Stomach (tissue), 9 donors: ENCODE data around the gene FRMPD1. TPM values are rescaled to one million over a fixed set of nuclear protein-coding genes. Genes with fewer than 3 reads are reported as not detected.

Experiments used
- DNase-seq, 2 donors: peaks; one replicate each; pipeline versions ENCODE4 v3.0.0 to v3.0.0-alpha.2; 2013 to 2019
- H3K27ac ChIP-seq, 5 donors: fragments of 200-600 bp in 4 of 5; sonication (generic) in 4 of 5; one replicate each; pipeline ENCODE4 v1.5.1; 2013 to 2019; ENCODE audit warnings: mild to moderate bottlenecking in 1 of 5, moderate library complexity in 1 of 5
- H3K27me3 ChIP-seq, 3 donors: fragments of 200-600 bp; sonication (generic); one replicate each; pipeline ENCODE4 v1.5.1; 2017 to 2019; ENCODE audit warnings: mixed run types in 1 of 3
- H3K36me3 ChIP-seq, 4 donors: fragments of 200-600 bp; sonication (generic); 1 replicate in 3 of 4; 2 replicates in 1 of 4; pipeline ENCODE4 v1.5.1; 2016 to 2019
- H3K4me1 ChIP-seq, 4 donors: fragments of 200-600 bp; sonication (generic); one replicate each; pipeline ENCODE4 v1.5.1; 2016 to 2019
- H3K4me3 ChIP-seq, 4 donors: fragments of 200-600 bp; sonication (generic) in 3 of 4; one replicate each; pipeline ENCODE4 v1.5.1; 2016 to 2019; ENCODE audit warnings: mild to moderate bottlenecking in 1 of 4
- H3K9me3 ChIP-seq, 4 donors: fragments of 200-600 bp; sonication (generic); one replicate each; pipeline ENCODE4 v1.5.1; 2016 to 2019
- EP300 ChIP-seq: sonication (generic); formaldehyde crosslinking; IDR thresholded peaks from one replicate; pipeline ENCODE4 v1.6.1; 2017; ENCODE audit warnings: antibody characterized with exemption
- POLR2A ChIP-seq, 4 donors: fragments of 450-650 bp; IDR thresholded peaks; one replicate each; pipeline ENCODE4 v1.6.1; 2016; ENCODE audit warnings: antibody characterized with exemption in 4 of 4, control low read depth in 2 of 4, mild to moderate bottlenecking in 1 of 4, moderate library complexity in 1 of 4
- POLR2AphosphoS5 ChIP-seq, 3 donors: sonication (generic); formaldehyde crosslinking; IDR thresholded peaks; one replicate each; pipeline ENCODE4 v1.6.1; 2016; ENCODE audit warnings: antibody characterized with exemption in 3 of 3
- WGBS, 5 donors: extraction: QIAGEN DNeasy Blood & Tissue Kit in 3 of 5; methylation state at CpG; one replicate each; pipeline versions ENCODE4 v1.1.5 to v1.1.7; 2013 to 2018; 5-methylcytosine and 5-hydroxymethylcytosine counted together
- intact Hi-C: fragments of 100-400 bp; cut with DNase I; formaldehyde crosslinking; loops from one replicate; pipeline ENCODE4 v1.15.1; 2023; ENCODE audit warnings: low total_unique reads
- polyA plus RNA-seq, 3 donors: library from polyadenylated mRNA; stranded (reverse); fragments of 200-250 nt; gene quantifications; one replicate each; pipeline ENCODE4 v1.2.3, GENCODE V29; 2013
- total RNA-seq, 5 donors: library from RNA; depleted of rRNA; stranded (reverse); fragments of >200 nt; gene quantifications; one replicate each; pipeline versions ENCODE4 v1.1.0 to v1.2.3, GENCODE V29; 2014 to 2016
- TF ChIP-seq, protein P1 (sequence below), 7 experiments: fragments of 450-650 bp in 4 of 7; fragments of 200-600 bp in 3 of 7; sonication (generic) in 3 of 7; IDR thresholded peaks; one replicate each; pipeline ENCODE4 v1.5.1; 2016 to 2019; ENCODE audit warnings: antibody characterized with exemption in 7 of 7, control low read depth in 2 of 7, mild to moderate bottlenecking in 1 of 7
- donor health status: healthy with polysubstance abuse.
- donor health status: Bipolar disorder and iron deficiency.
- donor health status: healthy.

Gene FRMPD1
- total and polyA plus RNA-seq, 8 donors, result under 0.01 to 0.18 (median 0.10) TPM; not detected in 4

DNA sequence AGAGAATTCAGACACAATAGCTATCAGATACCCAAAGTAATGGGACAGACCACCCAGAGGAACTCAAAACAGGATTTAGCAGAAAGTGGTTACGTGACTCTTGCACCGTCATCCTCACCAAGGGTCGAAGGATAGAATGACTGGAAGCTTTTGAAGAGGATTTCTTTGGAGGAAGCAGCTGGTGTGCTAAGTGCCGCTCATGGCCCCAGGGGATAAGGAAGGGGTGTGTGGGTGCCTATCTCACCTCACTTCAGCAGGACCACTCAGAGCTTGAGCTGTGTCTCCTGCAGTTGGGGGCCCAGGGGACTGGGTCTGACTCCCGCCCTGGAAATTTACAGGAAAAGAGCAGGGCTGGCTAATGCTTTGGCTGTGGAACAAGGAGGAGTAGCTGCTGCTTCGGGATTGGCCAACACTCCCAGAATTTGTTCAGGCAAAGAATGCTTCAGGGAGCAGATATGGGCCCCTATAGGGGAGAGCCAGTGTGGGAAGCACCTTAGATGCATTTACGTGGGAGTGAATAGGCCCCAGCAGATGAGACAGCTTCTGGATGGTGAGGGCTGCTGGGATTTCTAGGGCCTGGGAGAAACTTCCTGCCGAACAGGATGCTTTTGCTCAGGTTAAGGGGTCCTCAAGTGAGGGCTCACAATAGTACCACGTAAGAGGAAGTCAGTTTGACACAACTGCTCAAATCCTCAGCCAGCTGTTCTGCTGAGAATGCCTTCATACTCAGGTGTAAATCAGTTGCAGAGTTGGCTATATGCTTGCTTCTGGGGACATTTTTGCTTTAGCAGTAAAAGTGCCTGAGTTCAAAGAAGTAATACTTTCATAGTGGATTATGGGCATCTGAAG is 29.3 kb upstream of the FRMPD1 start:
- H3K36me3 ChIP-seq, result no peaks in the 10 kb centered on the region
- no peaks in the 10 kb centered on the region for H3K9me3 ChIP-seq
- no peak for DNase-seq
- intact Hi-C loops, result no loop called here
- no peak overlapping the region for H3K4me3 ChIP-seq
- TF ChIP-seq EP300, result no peak
- no peak for TF ChIP-seq POLR2AphosphoS5 (IDR thresholded peaks at IDR 0.05)
- TF ChIP-seq POLR2A (IDR thresholded peaks at IDR 0.05), result no peak
- TF ChIP-seq, protein P1, sequence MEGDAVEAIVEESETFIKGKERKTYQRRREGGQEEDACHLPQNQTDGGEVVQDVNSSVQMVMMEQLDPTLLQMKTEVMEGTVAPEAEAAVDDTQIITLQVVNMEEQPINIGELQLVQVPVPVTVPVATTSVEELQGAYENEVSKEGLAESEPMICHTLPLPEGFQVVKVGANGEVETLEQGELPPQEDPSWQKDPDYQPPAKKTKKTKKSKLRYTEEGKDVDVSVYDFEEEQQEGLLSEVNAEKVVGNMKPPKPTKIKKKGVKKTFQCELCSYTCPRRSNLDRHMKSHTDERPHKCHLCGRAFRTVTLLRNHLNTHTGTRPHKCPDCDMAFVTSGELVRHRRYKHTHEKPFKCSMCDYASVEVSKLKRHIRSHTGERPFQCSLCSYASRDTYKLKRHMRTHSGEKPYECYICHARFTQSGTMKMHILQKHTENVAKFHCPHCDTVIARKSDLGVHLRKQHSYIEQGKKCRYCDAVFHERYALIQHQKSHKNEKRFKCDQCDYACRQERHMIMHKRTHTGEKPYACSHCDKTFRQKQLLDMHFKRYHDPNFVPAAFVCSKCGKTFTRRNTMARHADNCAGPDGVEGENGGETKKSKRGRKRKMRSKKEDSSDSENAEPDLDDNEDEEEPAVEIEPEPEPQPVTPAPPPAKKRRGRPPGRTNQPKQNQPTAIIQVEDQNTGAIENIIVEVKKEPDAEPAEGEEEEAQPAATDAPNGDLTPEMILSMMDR (IDR thresholded peaks at IDR 0.05), result no peak
- H3K4me1 ChIP-seq, result no peaks in the 10 kb centered on the region
- H3K27me3 ChIP-seq, result peaks cover 0 to 15% (median 0%) of the 10 kb centered on the region in 3 donors
- 55 to 69% (median 65%) methylated on average over 9 of the region's 9 CpGs for WGBS, 5 donors
- H3K27ac ChIP-seq, result no peak overlapping the region

DNA sequence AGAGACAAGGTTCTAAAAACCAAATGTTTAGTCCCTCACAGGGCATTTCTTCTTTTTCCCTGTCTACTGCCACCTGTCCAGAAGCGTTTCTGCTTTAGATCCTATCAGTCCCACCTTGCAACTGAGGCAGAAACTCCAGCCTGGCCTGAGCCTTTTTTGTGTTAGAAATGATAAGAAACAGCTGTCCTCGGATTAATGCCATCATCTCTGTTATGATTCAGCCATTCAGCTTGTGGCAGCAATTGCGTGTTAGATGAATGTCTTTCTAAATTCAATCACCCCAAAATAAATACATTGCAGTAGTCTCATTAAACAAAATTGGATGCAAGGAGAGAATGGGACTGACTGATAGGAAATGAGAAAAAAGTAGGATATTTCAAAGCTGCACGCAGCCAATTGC is 28.3 kb upstream of the FRMPD1 start:
- no peak overlapping the region for H3K4me3 ChIP-seq
- TF ChIP-seq POLR2A (IDR thresholded peaks at IDR 0.05), result no peak
- no peaks in the 10 kb centered on the region for H3K9me3 ChIP-seq
- H3K27me3 ChIP-seq, result peaks cover 0 to 14% (median 0%) of the 10 kb centered on the region in 3 donors
- no peaks in the 10 kb centered on the region for H3K4me1 ChIP-seq
- intact Hi-C loops, result no loop called here
- no peak for DNase-seq
- no peaks in the 10 kb centered on the region for H3K36me3 ChIP-seq
- WGBS, 5 donors, result 66 to 80% (median 77%) methylated on average over 4 of the region's 4 CpGs
- H3K27ac ChIP-seq, result no peak overlapping the region

DNA sequence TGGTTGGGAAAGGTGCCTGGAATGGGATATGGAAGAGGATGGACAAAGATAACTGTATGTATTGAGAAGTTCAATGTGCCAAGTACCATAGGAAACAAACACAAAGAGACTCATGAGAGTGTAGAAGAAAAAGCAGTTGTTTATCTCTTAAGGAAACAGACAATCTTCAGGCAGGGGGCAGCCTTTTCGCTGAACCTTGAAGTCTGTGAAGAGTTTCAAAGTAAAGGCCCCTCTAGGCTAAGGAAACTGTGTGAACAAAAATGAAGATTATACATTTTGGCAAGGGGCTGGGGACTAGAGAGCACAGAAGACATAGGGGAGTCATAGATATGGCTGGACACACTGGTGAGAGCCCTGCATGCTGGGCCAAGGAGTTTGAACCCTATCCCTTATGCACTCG is 27.5 kb upstream of the FRMPD1 start:
- no peaks in the 10 kb centered on the region for H3K4me1 ChIP-seq
- no peak for TF ChIP-seq EP300
- TF ChIP-seq, protein P1 (IDR thresholded peaks at IDR 0.05), result no peak
- TF ChIP-seq POLR2A (IDR thresholded peaks at IDR 0.05), result no peak
- TF ChIP-seq POLR2AphosphoS5 (IDR thresholded peaks at IDR 0.05), result no peak
- H3K9me3 ChIP-seq, result no peaks in the 10 kb centered on the region
- peaks cover 0 to 8% (median 0%) of the 10 kb centered on the region in 3 donors for H3K27me3 ChIP-seq
- no peak for DNase-seq
- intact Hi-C loops, result no loop called here
- H3K4me3 ChIP-seq, result no peak overlapping the region
- no peaks in the 10 kb centered on the region for H3K36me3 ChIP-seq
- 62 to 84% (median 73%) methylated on average over 2 of the region's 2 CpGs for WGBS, 5 donors
- no peak overlapping the region for H3K27ac ChIP-seq

DNA sequence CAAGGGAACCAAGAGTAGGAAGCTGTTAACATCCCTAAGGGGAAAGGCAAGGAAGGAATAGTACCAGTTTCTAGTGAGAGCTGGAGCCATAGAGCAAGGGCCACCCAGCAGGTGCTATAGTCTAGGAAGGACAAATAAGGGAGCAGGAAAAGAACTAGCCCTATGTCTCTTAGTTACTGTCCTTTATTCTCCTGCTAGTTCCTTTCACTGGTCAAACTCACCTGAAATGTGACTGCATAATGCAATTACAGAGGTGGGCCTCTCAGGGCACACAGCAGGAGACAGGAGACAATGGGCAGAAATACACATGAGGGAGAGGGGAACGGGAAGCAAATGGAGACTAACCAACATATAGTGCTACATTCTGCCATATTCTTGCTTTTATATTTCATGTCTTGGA is 26.7 kb upstream of the FRMPD1 start:
- H3K27me3 ChIP-seq, result peaks cover 0 to 8% (median 0%) of the 10 kb centered on the region in 3 donors
- no peak for DNase-seq
- TF ChIP-seq POLR2A (IDR thresholded peaks at IDR 0.05) (no peak), EP300 (no peak), POLR2AphosphoS5 (IDR thresholded peaks at IDR 0.05) (no peak)
- TF ChIP-seq, protein P1 (IDR thresholded peaks at IDR 0.05), result no peak
- no peaks in the 10 kb centered on the region for H3K36me3 ChIP-seq
- intact Hi-C loops, result no loop called here
- H3K27ac ChIP-seq, result no peak overlapping the region
- H3K4me1 ChIP-seq, result no peaks in the 10 kb centered on the region
- WGBS, 5 donors, result 46 to 67% (median 63%) methylated on average over 1 of the region's 1 CpG
- no peak overlapping the region for H3K4me3 ChIP-seq
- no peaks in the 10 kb centered on the region for H3K9me3 ChIP-seq
